Trophoblast cell (in vitro differentiated cells and primary cell): Measurements from ENCODE around the gene PROX2.

Experiments
- DNase-seq, 2 donors: peaks; one replicate each; pipeline ENCODE4 v3.0.0-alpha.2; 2016
- H2AFZ ChIP-seq: 2 replicates; pipeline ENCODE4 v1.6.1; 2013; ENCODE audit warnings: low read length, moderate library complexity, mild to moderate bottlenecking; ENCODE audit not compliant: insufficient read depth, poor library complexity
- H2AK5ac ChIP-seq: 2 replicates; pipeline ENCODE4 v1.6.1; 2013; ENCODE audit warnings: mild to moderate bottlenecking, low read length
- H2BK120ac ChIP-seq: 2 replicates; pipeline ENCODE4 v1.6.1; 2013; ENCODE audit warnings: low read length, mild to moderate bottlenecking, moderate library complexity; ENCODE audit not compliant: insufficient read depth, poor library complexity
- H2BK12ac ChIP-seq: 2 replicates; pipeline ENCODE4 v1.6.1; 2013; ENCODE audit warnings: mild to moderate bottlenecking, low read length, moderate library complexity
- H2BK5ac ChIP-seq: 2 replicates; pipeline ENCODE4 v1.6.1; 2013; ENCODE audit warnings: low read length, low read depth, moderate library complexity, mild to moderate bottlenecking; ENCODE audit not compliant: poor library complexity
- H3K14ac ChIP-seq: 2 replicates; pipeline ENCODE4 v1.6.1; 2013; ENCODE audit warnings: mild to moderate bottlenecking, low read length
- H3K18ac ChIP-seq: 2 replicates; pipeline ENCODE4 v1.6.1; 2013; ENCODE audit warnings: mild to moderate bottlenecking, low read length
- H3K23ac ChIP-seq: 2 replicates; pipeline ENCODE4 v1.6.1; 2013; ENCODE audit warnings: low read length
- H3K27ac ChIP-seq: 2 replicates; pipeline ENCODE4 v1.5.1; 2013; ENCODE audit warnings: low read depth, mild to moderate bottlenecking, inconsistent platforms, low read length, moderate library complexity
- H3K27me3 ChIP-seq: 2 replicates; pipeline ENCODE4 v1.6.1; 2013; ENCODE audit warnings: inconsistent platforms, mild to moderate bottlenecking, low read length, moderate library complexity; ENCODE audit not compliant: insufficient read depth
- H3K36me3 ChIP-seq, 2 experiments: 1 replicate in 1 of 2; 2 replicates in 1 of 2; pipeline ENCODE4 v1.6.1; 2013; ENCODE audit warnings: low read length in 2 of 2, mild to moderate bottlenecking in 2 of 2, moderate library complexity in 1 of 2; ENCODE audit not compliant: insufficient read depth in 2 of 2, control insufficient read depth in 1 of 2
- H3K4ac ChIP-seq: 2 replicates; pipeline ENCODE4 v1.6.1; 2013; ENCODE audit warnings: low read depth, mild to moderate bottlenecking, low read length, moderate library complexity
- H3K4me1 ChIP-seq, 2 experiments: 1 replicate in 1 of 2; 2 replicates in 1 of 2; pipeline ENCODE4 v1.6.1; 2013; ENCODE audit warnings: low read length in 2 of 2, mild to moderate bottlenecking in 2 of 2, moderate library complexity in 1 of 2; ENCODE audit not compliant: insufficient read depth in 2 of 2, control insufficient read depth in 1 of 2
- H3K4me2 ChIP-seq: 2 replicates; pipeline ENCODE4 v1.6.1; 2013; ENCODE audit warnings: inconsistent platforms, mild to moderate bottlenecking, low read length, moderate library complexity
- H3K4me3 ChIP-seq: 2 replicates; pipeline ENCODE4 v1.5.1; 2013; ENCODE audit warnings: mild to moderate bottlenecking, low read depth, low read length, inconsistent platforms
- H3K79me1 ChIP-seq: one replicate; pipeline ENCODE4 v1.6.1; 2013; ENCODE audit warnings: low read length
- H3K79me2 ChIP-seq: 2 replicates; pipeline ENCODE4 v1.6.1; 2013; ENCODE audit warnings: low read length, mild to moderate bottlenecking; ENCODE audit not compliant: control insufficient read depth, insufficient read depth, poor library complexity
- H3K9ac ChIP-seq: 2 replicates; pipeline ENCODE4 v1.6.1; 2013; ENCODE audit warnings: mild to moderate bottlenecking, low read length
- H3K9me3 ChIP-seq: 2 replicates; pipeline ENCODE4 v1.6.1; 2013; ENCODE audit warnings: low read depth, mild to moderate bottlenecking, control low read depth, inconsistent platforms, low read length; ENCODE audit not compliant: insufficient read depth
- H4K12ac ChIP-seq: 2 replicates; pipeline ENCODE4 v1.6.1; 2013; ENCODE audit warnings: low read depth, mild to moderate bottlenecking, low read length, moderate library complexity
- H4K8ac ChIP-seq: 2 replicates; pipeline ENCODE4 v1.6.1; 2013; ENCODE audit warnings: low read depth, mild to moderate bottlenecking, low read length, moderate library complexity
- H4K91ac ChIP-seq: one replicate; pipeline ENCODE4 v1.6.1; 2013; ENCODE audit warnings: low read depth, mild to moderate bottlenecking, low read length, moderate library complexity
- WGBS: extraction: QIAGEN DNeasy Blood & Tissue Kit; methylation state at CpG from one replicate; pipeline ENCODE4 v1.1.7; 2013; ENCODE audit warnings: missing lambda C conversion rate; ENCODE audit not compliant: insufficient read length, insufficient coverage; ENCODE audit errors: extremely low coverage; 5-methylcytosine and 5-hydroxymethylcytosine counted together

PROX2 gene

GRCh38 chr14:74921987-74922751, 46.2 kb upstream of the PROX2 start:
- Histone ChIP-seq H3K4me2 (peak overlapping the region; percentile 93), H3K36me3 (no peaks in the 10 kb centered on the region), H3K4me3 (no peak overlapping the region), H2BK5ac (no peak overlapping the region), H3K9ac (no peak overlapping the region), H4K91ac (no peak overlapping the region), H3K4ac (no peak overlapping the region), H3K27me3 (no peaks in the 10 kb centered on the region), H2AK5ac (no peak overlapping the region), H4K12ac (no peak overlapping the region), H3K9me3 (no peaks in the 10 kb centered on the region), H3K18ac (no peak overlapping the region), H3K4me1 (peaks cover 4% of the 10 kb centered on the region in 2 experiments), H4K8ac (no peak overlapping the region), H2AFZ (no peak overlapping the region), H3K23ac (no peak overlapping the region), H3K79me2 (no peaks in the 10 kb centered on the region), H2BK120ac (no peak overlapping the region), H3K79me1 (no peaks in the 10 kb centered on the region), H3K27ac (no peak overlapping the region), H2BK12ac (no peak overlapping the region), H3K14ac (no peak overlapping the region)
- WGBS, result no CpG with 5 or more reads among the region's 19 CpGs
- no peak for DNase-seq

GRCh38 chr14:74921053-74921620, 45.2 kb upstream of the PROX2 start:
- H2BK120ac ChIP-seq, result no peak overlapping the region
- no peak overlapping the region for H3K4me3 ChIP-seq
- H3K14ac ChIP-seq, result no peak overlapping the region
- H3K4me2 ChIP-seq, result no peak overlapping the region
- H3K4ac ChIP-seq, result no peak overlapping the region
- H2BK5ac ChIP-seq, result no peak overlapping the region
- H4K8ac ChIP-seq, result no peak overlapping the region
- no peak overlapping the region for H3K27ac ChIP-seq
- no CpG with 5 or more reads among the region's 19 CpGs for WGBS
- no peaks in the 10 kb centered on the region for H3K9me3 ChIP-seq
- no peaks in the 10 kb centered on the region for H3K79me1 ChIP-seq
- no peak overlapping the region for H3K23ac ChIP-seq
- H3K36me3 ChIP-seq, result no peaks in the 10 kb centered on the region
- no peak overlapping the region for H3K9ac ChIP-seq
- H3K18ac ChIP-seq, result no peak overlapping the region
- H2AK5ac ChIP-seq, result no peak overlapping the region
- no peak for DNase-seq
- H3K79me2 ChIP-seq, result no peaks in the 10 kb centered on the region
- no peak overlapping the region for H2BK12ac ChIP-seq
- peaks cover 4% of the 10 kb centered on the region in 2 experiments for H3K4me1 ChIP-seq
- no peak overlapping the region for H4K91ac ChIP-seq
- H2AFZ ChIP-seq, result no peak overlapping the region
- H4K12ac ChIP-seq, result no peak overlapping the region
- H3K27me3 ChIP-seq, result no peaks in the 10 kb centered on the region

- no peaks in the 10 kb centered on the region for H3K27me3 ChIP-seq
- H3K4me2 ChIP-seq, result no peak overlapping the region
- no peak overlapping the region for H2AFZ ChIP-seq
- no peak overlapping the region for H4K8ac ChIP-seq
- H3K79me1 ChIP-seq, result no peaks in the 10 kb centered on the region
- H2BK5ac ChIP-seq, result no peak overlapping the region
- H3K4ac ChIP-seq, result no peak overlapping the region
- H2BK120ac ChIP-seq, result no peak overlapping the region
- no peak for DNase-seq
- H3K23ac ChIP-seq, result no peak overlapping the region
- no peak overlapping the region for H4K91ac ChIP-seq
- H3K79me2 ChIP-seq, result no peaks in the 10 kb centered on the region
- WGBS, result no CpG with 5 or more reads among the region's 4 CpGs
- no peak overlapping the region for H3K4me3 ChIP-seq
- H3K14ac ChIP-seq, result no peak overlapping the region
- no peak overlapping the region for H3K9ac ChIP-seq
- no peak overlapping the region for H2AK5ac ChIP-seq
- H3K18ac ChIP-seq, result no peak overlapping the region
- H4K12ac ChIP-seq, result no peak overlapping the region
- H2BK12ac ChIP-seq, result no peak overlapping the region
- H3K4me1 ChIP-seq, result peaks cover 4% of the 10 kb centered on the region in 2 experiments
- H3K9me3 ChIP-seq, result no peaks in the 10 kb centered on the region
- H3K36me3 ChIP-seq, result no peaks in the 10 kb centered on the region
- no peak overlapping the region for H3K27ac ChIP-seq
Observed at GRCh38 chr14:74920281-74920680, 44.3 kb upstream of the PROX2 start.

GRCh38 chr14:74919421-74920165, 43.6 kb upstream of the PROX2 start:
- Histone ChIP-seq H3K4me3 (no peak overlapping the region), H3K4me2 (no peak overlapping the region), H2BK5ac (no peak overlapping the region), H2AFZ (no peak overlapping the region), H4K12ac (no peak overlapping the region), H3K79me1 (no peaks in the 10 kb centered on the region), H3K79me2 (no peaks in the 10 kb centered on the region), H3K23ac (no peak overlapping the region), H2BK120ac (no peak overlapping the region), H4K8ac (no peak overlapping the region), H3K4me1 (peaks cover 4% of the 10 kb centered on the region in 2 experiments), H3K27ac (no peak overlapping the region), H3K36me3 (no peaks in the 10 kb centered on the region), H3K27me3 (no peaks in the 10 kb centered on the region), H3K14ac (no peak overlapping the region), H4K91ac (no peak overlapping the region), H3K9me3 (no peaks in the 10 kb centered on the region), H3K9ac (no peak overlapping the region), H3K4ac (no peak overlapping the region), H2BK12ac (no peak overlapping the region), H2AK5ac (no peak overlapping the region), H3K18ac (no peak overlapping the region)
- WGBS, result no CpG with 5 or more reads among the region's 22 CpGs
- no peak for DNase-seq
